Activated CD4-positive, alpha-beta T cell treated with anti-CD3 and anti-CD28 coated beads, Interleukin-2, Interleukin-4, amounts not matched to agents 100 ng/mL and 50 ng/mL, durations not matched to agents 16 hours and 8 hours (primary cell): ENCODE results near the gene TMEM163.
"Not testable (repeated sequence)": the region's sequence is repeated elsewhere in the genome, so short reads cannot be mapped to it uniquely, and the experiment has no call there.

Source experiments
- DNase-seq: peaks from one replicate; pipeline ENCODE4 v3.0.0-alpha.2; 2020; ENCODE audit warnings: low spot score

The TMEM163 gene

DNA sequence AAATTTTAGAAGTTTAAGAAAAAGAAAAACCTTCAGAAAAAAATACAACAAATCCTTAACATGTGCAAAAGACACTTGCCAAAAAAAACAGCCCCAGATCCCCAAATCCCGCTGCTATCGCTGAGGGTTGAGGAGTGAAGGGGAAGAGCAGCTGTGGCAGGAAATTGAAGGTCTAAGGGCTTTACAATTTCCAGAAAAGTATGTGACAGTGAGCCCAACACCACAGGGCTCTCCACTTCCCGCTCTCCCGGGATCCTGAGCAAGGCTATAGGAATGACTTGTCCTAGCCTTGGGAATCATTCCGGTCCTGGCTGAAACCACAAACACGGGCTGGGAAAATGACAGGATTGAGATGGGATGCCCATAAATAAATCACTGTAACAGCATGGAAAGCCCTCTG, 191.4 kb downstream of the TMEM163 start:
- DNase-seq = no peak

DNA sequence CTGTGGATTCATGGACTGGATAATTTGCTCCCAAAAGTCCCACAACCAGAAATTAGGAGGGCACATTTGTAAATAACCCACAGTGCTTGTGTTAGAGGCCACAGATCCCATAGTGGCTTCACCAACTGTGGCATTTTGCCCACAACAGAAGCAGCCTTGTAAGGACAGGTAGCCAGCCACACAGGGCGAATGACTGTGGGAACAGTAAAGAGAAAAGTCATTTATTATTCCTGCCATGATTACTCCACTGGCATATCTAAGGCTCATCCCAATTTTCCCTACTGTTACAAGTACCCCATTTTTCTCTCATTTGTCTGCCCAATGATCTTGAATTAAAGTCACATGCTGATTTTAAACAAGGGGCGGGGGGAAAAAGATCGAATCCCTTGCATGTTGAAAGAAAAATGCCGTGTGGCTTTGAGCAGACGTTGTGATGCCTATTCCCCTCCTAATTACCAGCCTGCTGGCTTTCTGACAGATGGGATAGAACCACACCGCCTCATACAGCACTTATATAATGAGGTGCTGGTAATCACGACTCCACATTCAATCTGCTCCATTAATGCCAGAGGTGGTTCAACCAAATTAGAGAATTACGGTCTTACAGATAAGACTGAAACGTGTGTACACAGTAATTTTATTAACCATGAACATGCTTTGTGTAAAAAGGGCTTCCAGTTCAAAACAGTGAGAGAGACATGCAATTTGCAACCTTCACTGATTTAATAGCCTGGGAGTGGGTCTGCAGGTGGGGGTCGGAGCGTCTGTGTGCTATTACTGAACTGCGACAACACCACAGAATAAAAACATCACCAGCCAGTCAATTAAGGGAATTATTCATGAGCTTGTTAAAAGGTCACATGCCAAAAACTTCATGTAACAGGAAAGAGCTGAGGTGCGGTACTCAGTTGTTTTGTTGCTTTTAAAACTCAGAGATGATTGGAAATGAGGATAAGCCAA, 196.0 kb downstream of the TMEM163 start:
- DNase-seq = no peak

DNA sequence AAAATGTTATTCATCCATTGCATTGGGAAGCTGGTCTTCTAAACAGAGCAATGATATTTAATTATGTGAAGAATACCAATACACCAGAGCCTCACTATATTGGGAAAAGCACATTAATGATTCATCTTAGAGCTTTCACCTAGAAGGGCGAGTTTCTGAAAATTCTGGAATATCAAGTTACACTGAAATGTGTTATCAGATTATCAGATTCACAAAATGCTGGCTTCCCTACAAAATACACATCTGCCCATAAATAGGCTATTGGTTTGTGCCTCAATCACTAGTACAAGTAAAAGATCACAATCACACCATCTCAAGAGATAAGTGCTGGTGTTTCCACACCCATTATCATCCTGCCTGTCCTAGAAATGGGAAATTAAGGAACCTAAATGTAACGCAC, 200.7 kb downstream of the TMEM163 start:
- DNase-seq = no peak

DNA sequence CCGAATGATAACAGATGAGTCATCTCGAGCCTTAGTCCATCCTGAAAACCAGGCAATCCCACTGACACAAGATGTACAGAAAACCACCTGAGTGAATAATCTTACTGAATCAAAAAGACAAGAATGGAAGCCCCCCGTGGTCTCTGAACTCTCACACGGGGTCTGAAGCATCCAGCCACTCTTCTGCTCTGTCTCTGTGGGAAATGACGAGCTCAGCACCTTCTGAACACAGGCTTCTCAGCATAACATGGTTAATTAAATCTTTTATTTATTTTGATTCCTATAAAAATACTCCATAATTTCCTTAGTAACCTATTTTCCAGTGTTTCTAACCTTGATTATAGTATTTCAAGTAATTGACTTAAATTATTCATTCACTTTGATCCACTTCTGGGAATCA, 203.7 kb downstream of the TMEM163 start:
- no peak for DNase-seq

DNA sequence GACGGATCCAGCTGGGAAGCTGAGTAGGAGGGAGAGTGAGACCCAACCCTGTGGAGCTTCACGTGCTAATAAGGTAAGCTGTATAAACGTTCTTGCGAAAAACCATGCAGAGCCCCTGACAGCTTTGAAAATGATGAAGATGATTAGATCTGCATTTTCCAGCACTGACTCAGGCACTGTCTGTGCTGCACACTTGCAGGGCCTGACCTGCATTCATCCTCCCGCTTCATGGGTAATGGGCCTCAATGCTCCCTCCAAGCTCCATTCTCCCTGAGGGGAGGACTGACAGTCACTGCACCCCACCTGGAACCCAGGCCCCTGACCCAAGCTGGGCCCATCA, 205.4 kb downstream of the TMEM163 start:
- no peak for DNase-seq

DNA sequence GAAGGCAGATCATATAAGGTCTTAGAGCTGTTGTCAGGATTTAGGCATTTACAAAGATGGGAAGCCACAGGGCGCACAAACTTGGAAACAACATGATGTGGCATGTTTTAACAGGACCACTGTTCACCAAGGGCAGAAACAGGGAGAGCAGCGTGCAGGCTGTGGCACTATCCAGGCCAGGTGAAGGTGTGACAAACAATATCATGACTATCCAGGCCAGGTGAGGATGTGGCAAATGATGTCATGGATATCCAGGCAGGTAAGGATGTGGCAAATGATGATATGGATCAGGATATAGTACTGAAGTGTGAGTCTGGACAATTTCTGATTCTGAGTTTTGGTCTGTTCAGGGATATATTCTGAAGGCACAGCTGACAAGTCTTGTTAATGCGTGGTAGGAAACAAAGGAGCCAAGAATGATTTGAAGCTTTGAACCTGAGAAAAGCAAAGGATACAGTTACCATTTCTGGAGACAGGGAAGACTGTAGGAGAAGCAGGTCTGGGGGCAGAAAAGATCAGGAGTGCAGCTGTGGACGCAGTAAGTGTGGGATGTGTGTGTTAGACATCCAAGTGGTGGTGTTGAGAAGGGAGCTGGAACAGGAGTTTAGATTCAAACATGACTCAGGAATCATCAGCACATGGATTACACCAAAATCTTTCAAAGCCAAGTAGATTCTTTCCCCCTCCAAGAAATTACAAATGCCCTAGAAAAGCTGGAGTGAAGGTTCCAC, 205.9 kb downstream of the TMEM163 start:
- DNase-seq = no peak

DNA sequence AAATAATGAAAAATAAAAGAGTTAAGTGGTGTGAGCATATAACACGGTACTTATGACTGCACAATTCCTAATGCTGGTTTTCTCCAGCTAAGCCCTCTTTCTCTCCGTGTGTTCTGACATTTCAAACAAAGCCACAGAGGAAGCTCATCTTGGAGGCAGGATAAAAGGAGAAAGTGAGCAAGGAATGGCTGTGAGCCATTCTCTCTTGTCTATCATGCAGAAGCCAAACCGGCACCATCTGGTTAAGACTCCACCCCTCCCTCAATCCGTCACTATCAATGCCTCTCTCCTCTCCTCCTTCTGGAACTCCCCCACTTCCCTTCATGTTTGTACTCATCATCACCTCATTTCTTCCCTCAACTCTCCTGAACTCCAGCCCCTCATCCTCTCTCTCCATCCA, 210.4 kb downstream of the TMEM163 start:
- no peak for DNase-seq

DNA sequence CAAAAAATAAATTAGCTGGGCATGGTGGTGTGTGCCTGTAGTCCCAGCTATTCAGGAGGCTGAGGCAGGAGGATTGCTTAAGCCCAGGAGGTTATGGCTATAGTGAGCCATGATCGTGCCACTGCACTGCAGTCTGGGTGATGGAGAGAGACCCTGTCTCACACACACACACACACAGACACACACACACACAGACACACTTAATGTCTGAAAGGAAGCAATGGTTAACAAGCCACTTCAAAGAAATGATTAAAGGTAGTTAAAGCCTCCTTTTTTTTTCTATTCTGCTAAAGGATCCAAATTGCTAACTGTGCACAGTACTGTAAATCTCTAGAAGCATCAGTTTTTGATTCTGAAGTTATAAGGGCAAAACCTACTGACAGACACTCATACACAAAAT, 211.1 kb downstream of the TMEM163 start:
- no peak for DNase-seq

DNA sequence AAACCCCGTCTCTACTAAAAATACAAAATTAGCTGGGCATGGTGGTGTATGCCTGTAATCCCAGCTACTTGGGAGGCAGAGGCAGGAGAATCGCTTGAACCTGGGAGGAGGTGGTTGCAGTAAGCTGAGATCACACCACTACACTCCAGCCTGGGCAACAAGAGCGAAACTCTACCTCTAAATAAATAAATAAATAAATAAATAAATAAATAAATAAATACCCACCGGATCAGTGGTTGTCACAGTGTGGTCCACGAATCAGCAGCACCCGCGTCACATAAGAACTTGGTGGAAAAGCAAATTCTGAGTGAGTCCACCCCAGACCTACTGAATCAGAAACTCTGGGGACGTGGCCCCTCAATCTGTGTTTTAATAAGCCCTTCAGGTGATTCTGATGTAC, 211.6 kb downstream of the TMEM163 start:
- not testable (repeated sequence) for DNase-seq

DNA sequence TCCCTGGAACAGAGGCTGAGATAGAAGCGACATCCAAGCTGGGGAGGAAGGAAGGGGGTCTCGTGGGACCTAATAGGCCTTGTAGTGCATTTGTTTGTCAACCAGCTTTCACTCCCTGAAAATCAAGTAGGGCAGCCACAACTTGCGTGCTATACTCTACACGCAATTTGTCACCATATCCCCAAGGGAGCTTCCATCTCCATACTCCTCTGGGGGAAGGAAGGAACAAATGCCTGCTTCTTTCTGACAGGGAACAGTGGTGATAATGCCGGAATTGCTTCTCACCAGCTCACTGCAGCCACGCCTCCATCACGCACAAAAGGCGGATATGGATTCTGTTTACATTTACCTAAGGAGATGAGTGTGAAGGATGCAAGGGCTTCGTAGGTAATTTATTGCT, 213.4 kb downstream of the TMEM163 start:
- no peak for DNase-seq

DNA sequence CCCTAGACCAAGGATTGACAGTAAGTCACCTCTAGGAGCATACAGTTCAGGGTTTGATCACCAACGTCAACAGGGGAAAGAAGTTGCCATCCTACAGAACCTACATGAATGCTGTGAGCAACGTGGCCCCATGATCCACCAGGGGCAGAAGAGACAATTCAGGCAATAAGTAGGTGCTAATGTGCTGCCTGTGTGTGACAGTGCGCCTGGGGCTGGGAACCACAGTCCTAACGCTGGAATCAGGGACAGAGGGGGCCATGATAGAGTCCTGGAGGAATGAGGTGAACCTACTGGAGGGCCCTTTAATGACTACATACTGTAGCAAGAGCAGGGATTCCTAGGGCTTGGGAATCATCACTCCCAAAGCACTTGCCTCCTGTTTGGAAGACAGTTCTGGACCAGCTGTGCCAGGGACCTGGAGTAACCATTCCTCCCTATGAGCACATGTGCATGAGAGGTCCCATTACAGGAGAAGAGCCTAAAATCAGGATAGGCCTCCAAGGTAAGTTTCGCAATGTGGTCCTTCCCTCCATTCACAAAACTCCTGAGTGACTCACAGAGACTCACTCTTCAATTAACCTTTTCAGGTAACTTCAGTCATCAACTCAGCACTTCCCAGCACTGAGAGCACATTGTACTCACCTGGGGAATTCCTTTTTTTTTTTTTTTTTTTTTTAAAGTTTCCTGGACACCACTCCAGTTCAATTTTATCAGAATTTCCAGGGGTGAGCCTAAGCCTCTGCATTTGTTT, 214.0 kb downstream of the TMEM163 start:
- DNase-seq = no peak

DNA sequence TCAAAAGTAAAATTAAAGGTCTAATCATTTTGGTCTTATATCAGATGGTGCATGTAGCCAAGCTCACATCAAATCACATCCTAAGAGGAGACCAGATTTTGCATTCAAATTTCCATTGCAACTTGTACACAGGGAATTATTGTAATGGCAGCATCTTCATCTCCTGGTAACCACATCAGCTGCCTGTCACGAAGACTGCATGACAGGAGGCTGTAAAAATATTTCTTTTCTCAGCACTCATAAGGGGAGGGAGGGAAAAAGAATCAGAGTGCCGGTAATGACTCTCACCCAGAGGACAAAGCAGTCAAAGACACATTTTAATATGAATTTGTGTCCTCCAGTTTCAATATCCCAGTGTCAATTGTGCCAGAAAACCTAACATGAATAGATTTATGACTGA, 216.7 kb downstream of the TMEM163 start:
- DNase-seq = no peak

DNA sequence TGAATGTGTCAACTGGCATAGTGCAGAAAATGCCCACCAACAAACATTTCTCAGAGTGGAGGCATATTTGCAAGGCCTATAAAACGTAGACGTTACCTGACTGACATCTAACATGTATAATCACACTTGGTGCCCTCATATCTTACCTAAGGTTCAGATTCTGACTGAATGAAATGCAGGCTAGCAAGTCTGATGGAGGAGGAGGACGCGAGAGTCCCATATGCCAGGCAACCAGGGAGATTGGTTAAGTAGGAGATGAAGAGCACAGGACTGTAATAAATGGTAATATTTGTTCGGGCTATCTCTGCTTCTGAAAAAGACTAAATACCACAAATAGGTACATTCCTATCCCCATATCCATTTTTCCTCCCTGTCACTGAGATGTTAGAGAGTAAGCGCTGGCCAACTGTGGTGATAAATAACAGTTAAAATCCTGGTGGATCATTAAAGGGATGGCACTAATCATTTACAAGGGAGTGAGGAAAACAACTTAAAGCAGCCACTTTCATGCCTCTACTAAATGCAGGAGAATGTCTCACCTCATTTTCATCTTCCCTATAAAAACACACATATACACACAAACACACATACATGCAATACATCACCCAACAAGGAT, 217.2 kb downstream of the TMEM163 start:
- DNase-seq = no peak

DNA sequence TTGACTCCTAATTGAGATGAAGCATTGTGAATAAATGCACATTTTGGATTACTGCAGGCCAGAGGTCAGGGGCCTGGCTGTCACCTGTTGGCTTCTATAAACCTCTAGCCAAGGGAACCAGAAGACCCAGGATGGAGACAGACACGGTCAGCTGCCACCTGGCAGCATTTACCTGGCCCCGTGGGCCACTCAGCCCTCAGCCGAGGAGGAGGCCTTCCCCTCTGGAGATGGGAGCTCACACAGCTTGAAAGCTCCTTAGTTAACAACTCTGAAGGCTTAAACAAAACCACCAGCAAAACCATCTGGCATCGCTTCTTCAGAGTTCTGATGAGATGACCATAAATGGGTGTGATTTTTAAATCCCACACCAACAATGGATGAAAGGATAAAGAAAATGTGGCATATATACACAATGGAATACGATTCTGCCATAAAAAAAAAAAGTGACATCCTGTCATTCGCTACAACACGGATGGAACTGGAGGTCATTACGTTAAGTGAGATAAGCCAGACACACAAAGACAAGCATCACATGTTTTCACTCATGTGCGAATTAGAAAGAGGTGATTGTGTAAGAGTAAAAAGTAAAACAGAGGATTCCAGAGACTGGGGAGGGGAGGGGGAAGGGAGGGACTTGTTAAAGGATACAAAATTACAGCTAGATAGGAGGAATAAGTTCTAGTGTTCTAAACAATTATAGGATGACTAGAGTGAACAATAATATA, 218.4 kb downstream of the TMEM163 start:
- DNase-seq = no peak

DNA sequence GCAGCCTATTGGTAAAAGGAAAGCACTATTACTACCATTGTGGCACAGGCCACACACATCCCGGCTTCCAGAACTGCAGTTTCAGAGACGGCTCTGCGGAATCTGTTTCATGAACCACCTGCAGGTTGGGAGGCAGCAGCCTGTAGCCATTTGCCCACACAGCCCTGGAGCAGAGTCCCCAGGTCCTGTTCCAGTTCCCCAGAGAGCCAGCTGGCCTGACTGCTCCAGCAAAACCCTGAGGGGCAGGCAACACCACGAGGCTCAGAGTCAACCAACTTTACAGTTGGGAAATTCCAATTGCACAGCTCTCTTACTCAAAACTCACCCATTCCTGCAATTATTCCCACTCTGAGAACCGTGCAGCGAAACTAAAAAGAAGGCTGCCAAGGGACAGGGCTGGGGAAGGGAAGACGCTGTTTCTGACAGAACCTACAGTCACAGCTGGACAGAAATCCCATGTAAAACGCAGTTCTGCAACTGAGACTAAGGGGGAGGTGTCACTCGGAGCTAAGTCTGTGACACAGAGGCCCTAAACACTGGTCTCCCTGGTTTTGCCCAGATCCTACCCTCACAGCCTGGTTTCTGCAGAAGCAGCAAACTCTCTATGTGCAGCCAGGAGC, 219.4 kb downstream of the TMEM163 start:
- DNase-seq = no peak

DNA sequence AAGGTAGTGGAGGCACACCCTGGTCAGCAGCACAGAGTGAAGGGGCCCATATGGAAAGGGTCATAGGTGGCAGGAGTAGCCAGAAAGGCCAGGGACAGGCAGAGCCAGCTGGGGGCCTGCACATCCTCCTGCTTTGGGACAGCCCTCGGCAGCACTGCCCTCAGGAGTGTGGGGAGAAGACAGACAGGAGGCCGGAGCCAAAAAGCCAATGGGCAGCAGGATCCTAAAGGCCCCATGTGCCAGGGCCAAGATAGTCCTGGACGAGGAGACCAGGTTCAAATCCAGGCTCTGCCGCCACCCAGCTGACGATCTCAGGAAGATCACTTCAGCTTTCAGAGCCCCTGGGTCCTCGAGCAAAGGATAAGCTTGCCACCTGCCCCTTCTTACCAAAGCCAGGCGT, 220.1 kb downstream of the TMEM163 start:
- DNase-seq = no peak

DNA sequence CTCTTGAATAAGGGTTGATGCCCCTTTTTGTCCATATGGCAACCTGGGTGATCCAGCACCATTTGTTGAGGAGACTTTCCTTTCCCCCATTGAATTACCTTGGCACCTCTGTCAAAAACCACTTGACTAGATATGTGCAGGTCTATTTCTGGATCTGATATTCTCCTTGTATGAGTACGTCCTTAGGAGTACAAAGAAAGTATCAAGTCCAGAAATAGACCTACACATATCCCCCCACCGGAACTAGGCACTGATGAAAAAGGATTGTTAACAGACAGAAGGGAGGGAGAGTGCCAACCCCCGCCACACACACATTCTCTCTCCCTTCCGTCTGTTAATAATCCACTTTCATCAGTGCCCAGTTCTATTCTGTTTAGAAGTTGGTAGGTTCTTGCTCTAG, 225.0 kb downstream of the TMEM163 start:
- DNase-seq = no peak

DNA sequence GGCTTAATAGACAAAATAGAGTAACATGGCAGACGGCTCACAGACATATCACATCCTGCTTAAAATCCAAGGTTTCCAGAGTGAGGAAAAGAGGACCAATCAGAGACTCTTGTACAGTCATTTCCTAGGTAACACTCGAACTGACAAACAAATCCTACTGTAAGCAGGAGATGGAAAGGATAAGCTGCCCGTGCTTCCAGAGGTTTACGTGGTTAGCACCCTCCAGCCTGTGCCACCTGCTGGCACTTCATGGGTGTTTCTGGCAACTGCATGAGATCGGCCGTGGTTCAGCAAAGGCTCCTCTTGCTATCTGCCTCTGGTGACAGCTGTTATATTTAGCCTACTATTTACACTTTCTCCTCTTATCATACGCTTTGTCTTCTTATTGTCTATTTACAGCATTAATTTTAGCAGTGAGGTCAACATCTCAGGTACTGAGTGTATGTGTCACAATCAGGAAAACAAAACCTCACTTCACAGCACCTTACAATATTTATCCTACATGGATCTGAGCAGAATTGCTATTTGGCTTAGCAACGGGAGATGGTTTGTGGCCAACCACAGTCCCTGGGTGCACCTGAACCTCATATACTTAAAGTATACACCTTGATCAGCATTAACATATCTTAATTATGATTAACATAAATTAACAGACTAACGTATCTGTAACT, 226.9 kb downstream of the TMEM163 start:
- no peak for DNase-seq

DNA sequence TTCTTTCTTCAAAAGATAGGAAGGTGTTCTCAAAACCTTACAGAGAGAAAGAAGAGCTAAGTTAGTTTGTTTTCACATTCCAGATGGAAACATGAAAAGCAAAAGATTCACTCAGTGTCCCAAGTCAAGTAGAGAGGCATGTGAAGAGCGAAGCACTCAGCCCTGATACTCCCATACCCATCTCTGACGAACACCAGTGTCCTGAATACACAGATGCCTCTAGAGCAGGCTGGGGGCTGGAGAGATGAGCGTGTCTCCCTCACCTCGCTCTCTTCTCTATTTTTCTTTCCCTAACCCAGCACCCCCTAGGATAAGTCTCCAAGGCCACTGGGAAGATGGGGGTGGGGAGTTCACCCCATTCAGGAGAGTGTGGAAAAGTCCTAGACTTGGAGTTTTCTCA, 227.8 kb downstream of the TMEM163 start:
- no peak for DNase-seq

DNA sequence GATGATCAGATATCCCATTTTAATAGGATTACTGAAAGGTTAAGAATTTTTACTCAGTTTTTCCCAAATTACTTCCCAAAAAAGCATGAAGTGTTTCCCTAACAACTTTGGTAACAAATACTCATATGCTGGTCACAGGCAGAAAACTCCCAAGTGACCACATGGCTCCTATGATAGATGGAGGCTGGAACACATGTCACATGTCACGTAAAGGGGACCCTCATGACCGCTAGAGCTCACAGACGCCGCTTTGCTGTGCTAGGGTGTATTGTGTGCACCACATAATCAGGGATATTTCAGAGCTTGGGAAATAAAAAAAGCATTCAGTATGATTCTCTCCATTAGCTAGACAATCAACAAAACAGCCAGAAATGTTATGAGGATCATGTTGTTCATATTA, 228.2 kb downstream of the TMEM163 start:
- no peak for DNase-seq
